CD4-positive, alpha-beta T cell treated with Interleukin-10 for 1 hour (primary cell): ENCODE measurements around the gene TXNIP.

Source experiments
- DNase-seq: peaks from one replicate; pipeline ENCODE4 v3.0.0-alpha.2; 2020

Gene TXNIP

GRCh38 chr1:145961425-145962156 lies 34.8 kb downstream of the TXNIP start:
- peak; percentile 44 for DNase-seq

- DNase-seq = no peak
Observed at GRCh38 chr1:145961109-145961424, 35.3 kb downstream of the TXNIP start.

GRCh38 chr1:145960468-145961108 lies 35.8 kb downstream of the TXNIP start:
- DNase-seq = peak; percentile 55

- DNase-seq = no peak
Observed at GRCh38 chr1:145959957-145960467, 36.4 kb downstream of the TXNIP start.

- DNase-seq = no peak
Observed at GRCh38 chr1:145959333-145959732, 37.0 kb downstream of the TXNIP start.

- no peak for DNase-seq
Observed at GRCh38 chr1:145958734-145959133, 37.6 kb downstream of the TXNIP start.

GRCh38 chr1:145957443-145958319 lies 38.7 kb downstream of the TXNIP start, which contains the start of gene LIX1L:
Gene LIX1L (minus strand): TSS chr1:145958017. CDS start chr1:145957927, 90 bp downstream.
- DNase-seq = peak; percentile 95

- DNase-seq = no peak
Observed at GRCh38 chr1:145956781-145957442, 39.5 kb downstream of the TXNIP start.

- no peak for DNase-seq
Observed at GRCh38 chr1:145956361-145956760, 40.0 kb downstream of the TXNIP start.

GRCh38 chr1:145955436-145955835 lies 40.9 kb downstream of the TXNIP start:
- DNase-seq = no peak

- DNase-seq = no peak
Observed at GRCh38 chr1:145953861-145954260, 42.5 kb downstream of the TXNIP start.

GRCh38 chr1:145952903-145953302 lies 43.5 kb downstream of the TXNIP start:
- no peak for DNase-seq

GRCh38 chr1:145951526-145951925 lies 44.9 kb downstream of the TXNIP start:
- DNase-seq = no peak

GRCh38 chr1:145949219-145949618 lies 47.2 kb downstream of the TXNIP start:
- DNase-seq = no peak

GRCh38 chr1:145947551-145947950 lies 48.8 kb downstream of the TXNIP start:
- no peak for DNase-seq

GRCh38 chr1:145946477-145946986 lies 49.8 kb downstream of the TXNIP start:
- DNase-seq = no peak

GRCh38 chr1:145944532-145944931 lies 51.8 kb downstream of the TXNIP start:
- no peak for DNase-seq

- no peak for DNase-seq
Observed at GRCh38 chr1:145942871-145943270, 53.5 kb downstream of the TXNIP start.
